Measurements from ENCODE around the gene LACRT.
A peak's percentile ranks its signal among the peaks of the same experiment; 100 is the strongest.

Gene LACRT

GRCh38 chr12:54601841-54602240 lies 32.9 kb downstream of the LACRT start:
- no peak for DNase-seq (ENCODE audit: low spot score)

GRCh38 chr12:54598970-54599369 lies 35.7 kb downstream of the LACRT start:
- DNase-seq (ENCODE audit: low spot score): no peak

GRCh38 chr12:54596526-54596946 lies 38.2 kb downstream of the LACRT start:
- peak; percentile 67 for DNase-seq (ENCODE audit: low spot score)

GRCh38 chr12:54595471-54595870 lies 39.2 kb downstream of the LACRT start:
- no peak for DNase-seq (ENCODE audit: low spot score)

- DNase-seq (ENCODE audit: low spot score): no peak
These were observed 41.0 kb downstream of the LACRT start for GRCh38 chr12:54593725-54594124.

- DNase-seq (ENCODE audit: low spot score): no peak
These were observed 41.6 kb downstream of the LACRT start for GRCh38 chr12:54593135-54593534.

GRCh38 chr12:54592316-54592715 lies 42.4 kb downstream of the LACRT start:
- no peak for DNase-seq (ENCODE audit: low spot score)

GRCh38 chr12:54590978-54591591 lies 43.6 kb downstream of the LACRT start:
- DNase-seq (ENCODE audit: low spot score): no peak

GRCh38 chr12:54589964-54590363 lies 44.7 kb downstream of the LACRT start:
- no peak for DNase-seq (ENCODE audit: low spot score)

- no peak for DNase-seq (ENCODE audit: low spot score)
These were observed 45.8 kb downstream of the LACRT start for GRCh38 chr12:54588890-54589267.

- DNase-seq (ENCODE audit: low spot score): no peak
These were observed 46.4 kb downstream of the LACRT start, which contains the start of gene PPP1R1A for GRCh38 chr12:54588110-54588889. Gene PPP1R1A (minus strand): TSS chr12:54588659. CDS start chr12:54588488, 171 bp downstream.

- no peak for DNase-seq (ENCODE audit: low spot score)
These were observed 47.3 kb downstream of the LACRT start for GRCh38 chr12:54587315-54587873.

GRCh38 chr12:54586620-54587019 lies 48.1 kb downstream of the LACRT start:
- no peak for DNase-seq (ENCODE audit: low spot score)

GRCh38 chr12:54585243-54585642 lies 49.5 kb downstream of the LACRT start:
- no peak for DNase-seq (ENCODE audit: low spot score)

GRCh38 chr12:54584128-54584527 lies 50.6 kb downstream of the LACRT start:
- DNase-seq (ENCODE audit: low spot score): no peak

- DNase-seq (ENCODE audit: low spot score): no peak
These were observed 51.0 kb downstream of the LACRT start for GRCh38 chr12:54583726-54584125.

- no peak for DNase-seq (ENCODE audit: low spot score)
These were observed 53.3 kb downstream of the LACRT start for GRCh38 chr12:54581412-54581811.

Data from hepatic stellate cell (primary cell).